K562 (cell line): Measurements from ENCODE around the gene SERTAD1. TPM values are rescaled to one million over a fixed set of nuclear protein-coding genes. Genes with fewer than 3 reads are reported as not detected.

ENCODE experiments used
- ATAC-seq: fragments of 200-7000 bp; cut with Tn5 transposase; 3 replicates; pipeline ENCODE4 v1.9.1; 2020; ENCODE audit warnings: moderate library complexity
- BruUV-seq: library from RNA; stranded (reverse); fragments of 400-500 nt; replicated peaks from 2 replicates; lab custom pipeline; 2021; lab: Mats Ljungman, UMichigan
- CTCF ChIA-PET: fragments of 300-600 bp; formaldehyde crosslinking; extraction: SDS; loops from one replicate; lab custom pipeline; 2021; ENCODE audit warnings: low intra/inter-chr PET ratio; lab: Yijun Ruan, JAX
- POLR2A ChIA-PET: fragments of 300-600, 350-650 bp; sonication (Branson Sonifier 250); formaldehyde crosslinking; extraction: SDS; loops from one replicate; lab custom pipeline; 2021; ENCODE audit warnings: antibody characterized with exemption, inconsistent platforms; lab: Yijun Ruan, JAX
- DNase-seq, 4 experiments: peaks; one replicate each; pipeline versions ENCODE4 v3.0.0 to v3.0.0-alpha.2; 2011 to 2018; ENCODE audit warnings: low spot score in 3 of 4, mixed read lengths in 3 of 4; ENCODE audit errors: extremely low read depth in 1 of 4
- FAIRE-seq: peaks from 2 replicates; lab custom pipeline; 2011; peaks lifted over from hg19 to GRCh38; lab: Jason Lieb, UNC
- H2AFZ ChIP-seq: 2 replicates; pipeline ENCODE4 v1.6.0; 2011; ENCODE audit warnings: low read depth, low read length, control low read depth, inconsistent platforms
- H3K27ac ChIP-seq: fragments of 200-600 bp; 3 replicates; pipeline ENCODE4 v1.8.0; 2011; ENCODE audit warnings: low read depth, mild to moderate bottlenecking, control low read depth, inconsistent platforms, low read length, moderate library complexity, mixed read lengths; ENCODE audit errors: extremely low read depth
- H3K27me3 ChIP-seq, 2 experiments: fragments of 300-600 bp in 1 of 2; 2 replicates in 1 of 2; 3 replicates in 1 of 2; pipeline versions ENCODE4 v1.6.0 to v1.8.0; 2011; ENCODE audit warnings: inconsistent platforms in 2 of 2, low read length in 2 of 2, mild to moderate bottlenecking in 1 of 2, mixed read lengths in 1 of 2, moderate library complexity in 1 of 2; ENCODE audit not compliant: control insufficient read depth in 2 of 2, insufficient read depth in 2 of 2
- H3K36me3 ChIP-seq: fragments of 300-600 bp; 3 replicates; pipeline ENCODE4 v1.8.0; 2011; ENCODE audit warnings: mild to moderate bottlenecking, low read length, inconsistent platforms; ENCODE audit not compliant: control insufficient read depth, insufficient read depth
- H3K4me1 ChIP-seq, 2 experiments: fragments of 200-600 bp in 1 of 2; replicated peaks in 1 of 2; 2 replicates in 1 of 2; 3 replicates in 1 of 2; pipeline versions ENCODE4 v1.5.1 to v1.8.0; 2011; ENCODE audit warnings: inconsistent platforms in 2 of 2, low read length in 2 of 2, mild to moderate bottlenecking in 1 of 2, mixed read lengths in 1 of 2, moderate library complexity in 1 of 2; ENCODE audit not compliant: control insufficient read depth in 2 of 2, insufficient read depth in 2 of 2
- H3K4me2 ChIP-seq: 2 replicates; pipeline ENCODE4 v1.6.1; 2011; ENCODE audit warnings: low read length, control low read depth, inconsistent platforms, mixed read lengths; ENCODE audit not compliant: insufficient read depth
- H3K4me3 ChIP-seq: fragments of 200-600 bp; sonication (generic), shearing (Covaris generic); 2 replicates; pipeline ENCODE4 v1.5.1; 2016; ENCODE audit warnings: control low read depth, inconsistent platforms
- H3K79me2 ChIP-seq: fragments of 200-600 bp; 3 replicates; pipeline ENCODE4 v1.8.0; 2011; ENCODE audit warnings: low read length, inconsistent platforms; ENCODE audit not compliant: control insufficient read depth, insufficient read depth
- H3K9ac ChIP-seq, 2 experiments: 2 replicates each; pipeline versions ENCODE4 v1.6.0 to v1.6.1; 2011; ENCODE audit warnings: low read depth in 2 of 2, low read length in 2 of 2, control low read depth in 1 of 2, inconsistent platforms in 1 of 2, mild to moderate bottlenecking in 1 of 2, mixed read lengths in 1 of 2; ENCODE audit not compliant: insufficient read depth in 1 of 2
- H3K9me1 ChIP-seq: one replicate; pipeline ENCODE4 v1.6.0; 2011; ENCODE audit warnings: inconsistent platforms, mild to moderate bottlenecking, low read length, moderate library complexity; ENCODE audit not compliant: control insufficient read depth, insufficient read depth
- H3K9me3 ChIP-seq: replicated peaks from 2 replicates; pipeline ENCODE4 v1.5.1; 2011; ENCODE audit warnings: low read depth, low read length, inconsistent platforms; ENCODE audit not compliant: control insufficient read depth, insufficient read depth
- H4K20me1 ChIP-seq: replicated peaks from 2 replicates; pipeline ENCODE4 v1.6.1; 2011; ENCODE audit warnings: low read length, inconsistent platforms, mixed read lengths; ENCODE audit not compliant: control insufficient read depth, insufficient read depth
- CREB1 ChIP-seq, 2 experiments: sonication (generic) in 1 of 2; formaldehyde crosslinking in 1 of 2; IDR thresholded peaks; 2 replicates each; pipeline versions ENCODE4 v1.6.1 to v1.8.0; 2012 to 2022; ENCODE audit warnings: inconsistent platforms in 1 of 2, mild to moderate bottlenecking in 1 of 2, missing genetic modification reagents in 1 of 2, moderate library complexity in 1 of 2
- MCM7 ChIP-seq, 2 experiments: fragments of 450-650 bp; IDR thresholded peaks; 2 replicates each; pipeline ENCODE4 v1.6.1; 2016 to 2018
- MEIS2 ChIP-seq: fragments of 450-650 bp; IDR thresholded peaks from 2 replicates; pipeline ENCODE4 v1.6.1; 2014; ENCODE audit warnings: mild to moderate bottlenecking; ENCODE audit not compliant: partially characterized antibody
- MYC ChIP-seq, 2 experiments: fragments of 250-450 bp in 1 of 2; sonication (Bioruptor Pico) in 1 of 2; IDR thresholded peaks; 2 replicates each; pipeline versions ENCODE4 v1.5.1 to v1.6.1; 2012 to 2021; ENCODE audit warnings: low read depth in 2 of 2, borderline replicate concordance in 1 of 2, improper control_type of control experiment in 1 of 2, low read length in 1 of 2, mild to moderate bottlenecking in 1 of 2, moderate library complexity in 1 of 2
- RB1 ChIP-seq: fragments of 450-650 bp; IDR thresholded peaks from 2 replicates; pipeline ENCODE4 v1.6.1; 2017; ENCODE audit warnings: low read depth, mild to moderate bottlenecking
- SLC30A9 ChIP-seq: fragments of 250-450 bp; sonication (Bioruptor Pico); IDR thresholded peaks from 2 replicates; pipeline ENCODE4 v1.8.0; 2022; ENCODE audit warnings: mild to moderate bottlenecking, moderate library complexity
- ZFX ChIP-seq: sonication (generic); formaldehyde crosslinking; IDR thresholded peaks from 2 replicates; pipeline ENCODE4 v1.8.0; 2022; ENCODE audit warnings: mild to moderate bottlenecking, missing genetic modification reagents, moderate library complexity
- WGBS: fragments of 100-300 bp; shearing (Covaris generic); methylation state at CpG from one replicate; pipeline ENCODE4 v1.1.6; 2016; ENCODE audit warnings: low coverage, mixed read lengths; ENCODE audit not compliant: insufficient coverage; ENCODE audit errors: missing lambda C conversion rate; 5-methylcytosine and 5-hydroxymethylcytosine counted together
- in situ Hi-C: fragments of 300-500 bp; cut with MboI; formaldehyde crosslinking; loops from 4 replicates; pipeline ENCODE4 v1.15.0; 2018; ENCODE audit warnings: inconsistent platforms, mixed read lengths
- intact Hi-C: fragments of 100-400 bp; cut with micrococcal nuclease; formaldehyde crosslinking; loops from 2 replicates; pipeline ENCODE4 v1.14.2; 2022
- polyA plus RNA-seq, 8 experiments: library from polyadenylated mRNA; depleted of rRNA in 4 of 8; stranded (reverse) in 5 of 8; unstranded in 3 of 8; fragments of >200 nt; fragmentation: Nextera tagmentation in 2 of 8; fragmentation: Illumina TruSeq in 1 of 8; extraction: Ambion mirVana in 2 of 8; extraction: Trizol in 1 of 8; gene quantifications; 2 replicates each; pipeline versions ENCODE4 v1.2.1 to v1.2.3, GENCODE V29; 2011 to 2014; ENCODE audit warnings: inconsistent platforms in 1 of 8, missing spikeins in 1 of 8
- total RNA-seq, 7 experiments: library from RNA; depleted of rRNA in 6 of 7; stranded (reverse); fragments of >200 nt in 6 of 7; fragmentation: Illumina TruSeq in 2 of 7; extraction: Trizol in 2 of 7; gene quantifications; 2 replicates each; pipeline versions ENCODE4 v1.2.1 to v1.2.3, GENCODE V29; 2011 to 2021; ENCODE audit warnings: low replicate concordance in 1 of 7
- TF ChIP-seq, protein P1 (sequence below): sonication (generic); formaldehyde crosslinking; IDR thresholded peaks from 2 replicates; pipeline ENCODE4 v1.9.0; 2022; ENCODE audit warnings: mild to moderate bottlenecking, missing genetic modification reagents
- TF ChIP-seq, protein P2 (sequence below): fragments of 450-650 bp; IDR thresholded peaks from 2 replicates; pipeline ENCODE4 v1.6.1; 2016
- TF ChIP-seq, protein P3 (sequence below), 2 experiments: IDR thresholded peaks in 1 of 2; conservative IDR thresholded peaks in 1 of 2; 2 replicates each; pipeline ENCODE4 v1.6.1; 2016; ENCODE audit warnings: low read depth in 2 of 2, mild to moderate bottlenecking in 1 of 2, missing compliant biosample characterization in 1 of 2, missing genetic modification characterization in 1 of 2, moderate library complexity in 1 of 2
- TF ChIP-seq, protein P4 (sequence below): fragments of 450-650 bp; formaldehyde crosslinking; IDR thresholded peaks from 2 replicates; pipeline ENCODE4 v1.4.0; 2022; ENCODE audit warnings: mild to moderate bottlenecking, moderate library complexity

SERTAD1 gene
- total and polyA plus RNA-seq, 9 of the 15 experiments (the other 6 are each of a cell fraction or from before 2014, with no cell fraction given), result 0.15 to 8.7 (median 4.9) TPM

DNA sequence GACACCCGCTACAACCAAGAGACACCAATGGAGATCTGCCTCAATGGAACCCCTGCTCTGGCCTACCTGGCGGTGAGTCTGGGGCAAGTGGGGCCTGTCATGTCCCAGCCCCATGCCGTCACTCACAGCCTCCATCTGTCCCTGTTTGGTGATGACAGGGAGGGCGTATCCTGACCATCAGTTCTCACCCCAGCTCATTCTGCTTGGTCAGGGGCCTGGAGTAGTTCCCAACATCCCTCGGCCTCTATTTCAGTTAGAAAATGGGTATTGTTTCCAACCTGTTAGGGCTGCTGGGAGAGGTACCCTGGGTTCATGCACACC lies 54.0 kb downstream of the SERTAD1 start:
- Histone ChIP-seq H3K9me3 (no peaks in the 10 kb centered on the region), H3K36me3 (peaks cover 58% of the 10 kb centered on the region), H3K9ac (peak overlapping the region in 1 of 2 experiments; percentile 49; a peak in 2 of 4 replicates), H4K20me1 (peaks cover 9% of the 10 kb centered on the region; the same call in 1 of the 2 replicates), H3K27me3 (no peaks in the 10 kb centered on the region), H2AFZ (0 out of 2 replicates have a peak overlapping the region, but pooled peaks have one; percentile 32), H3K9me1 (no peaks in the 10 kb centered on the region), H3K4me3 (no peak overlapping the region), H3K4me2 (peak overlapping the region; percentile 62), H3K27ac (peak overlapping the region; percentile 14; the same call in 2 of the 3 replicates), H3K4me1 (peaks cover 22 to 45% of the 10 kb centered on the region in 2 experiments), H3K79me2 (no peaks in the 10 kb centered on the region)
- TF ChIP-seq RB1 (0 out of 2 replicates have a peak, but pooled peaks have one; percentile 12), CREB1 (IDR thresholded peaks at IDR 0.05) (peak; percentile 42; the same call in 1 of the 2 replicates), CREB1 (CRISPR knock-in tag; IDR thresholded peaks at IDR 0.05) (no peak), SLC30A9 (CRISPR knock-in tag) (no peak), ZFX (CRISPR knock-in tag) (peak; percentile 32; the same call in 1 of the 2 replicates), MCM7 (IDR thresholded peaks at IDR 0.05) (no peak), MEIS2 (peak; percentile 65), MYC (IDR thresholded peaks at IDR 0.05; ENCODE audit: low read depth, low read length) (0 out of 2 replicates have a peak, but pooled peaks have one; percentile 14), MYC (CRISPR knock-in tag; IDR thresholded peaks at IDR 0.05; ENCODE audit: borderline replicate concordance, low read depth) (no peak)
- TF ChIP-seq, protein P1, sequence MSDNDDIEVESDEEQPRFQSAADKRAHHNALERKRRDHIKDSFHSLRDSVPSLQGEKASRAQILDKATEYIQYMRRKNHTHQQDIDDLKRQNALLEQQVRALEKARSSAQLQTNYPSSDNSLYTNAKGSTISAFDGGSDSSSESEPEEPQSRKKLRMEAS (CRISPR knock-in tag), result peak; percentile 39; the same call in 1 of the 2 replicates
- TF ChIP-seq, protein P2, sequence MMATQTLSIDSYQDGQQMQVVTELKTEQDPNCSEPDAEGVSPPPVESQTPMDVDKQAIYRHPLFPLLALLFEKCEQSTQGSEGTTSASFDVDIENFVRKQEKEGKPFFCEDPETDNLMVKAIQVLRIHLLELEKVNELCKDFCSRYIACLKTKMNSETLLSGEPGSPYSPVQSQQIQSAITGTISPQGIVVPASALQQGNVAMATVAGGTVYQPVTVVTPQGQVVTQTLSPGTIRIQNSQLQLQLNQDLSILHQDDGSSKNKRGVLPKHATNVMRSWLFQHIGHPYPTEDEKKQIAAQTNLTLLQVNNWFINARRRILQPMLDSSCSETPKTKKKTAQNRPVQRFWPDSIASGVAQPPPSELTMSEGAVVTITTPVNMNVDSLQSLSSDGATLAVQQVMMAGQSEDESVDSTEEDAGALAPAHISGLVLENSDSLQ, result peak; percentile 69; the same call in 1 of the 2 replicates
- TF ChIP-seq, protein P3, sequence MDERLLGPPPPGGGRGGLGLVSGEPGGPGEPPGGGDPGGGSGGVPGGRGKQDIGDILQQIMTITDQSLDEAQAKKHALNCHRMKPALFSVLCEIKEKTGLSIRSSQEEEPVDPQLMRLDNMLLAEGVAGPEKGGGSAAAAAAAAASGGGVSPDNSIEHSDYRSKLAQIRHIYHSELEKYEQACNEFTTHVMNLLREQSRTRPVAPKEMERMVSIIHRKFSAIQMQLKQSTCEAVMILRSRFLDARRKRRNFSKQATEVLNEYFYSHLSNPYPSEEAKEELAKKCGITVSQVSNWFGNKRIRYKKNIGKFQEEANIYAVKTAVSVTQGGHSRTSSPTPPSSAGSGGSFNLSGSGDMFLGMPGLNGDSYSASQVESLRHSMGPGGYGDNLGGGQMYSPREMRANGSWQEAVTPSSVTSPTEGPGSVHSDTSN (CRISPR knock-in tag; IDR thresholded peaks at IDR 0.05; ENCODE audit: low read depth), result no peak
- TF ChIP-seq, protein P3 (tag; conservative IDR thresholded peaks at IDR 0.05; ENCODE audit: low read depth), result peak; percentile 61; the same call in 1 of the 2 replicates
- TF ChIP-seq, protein P4, sequence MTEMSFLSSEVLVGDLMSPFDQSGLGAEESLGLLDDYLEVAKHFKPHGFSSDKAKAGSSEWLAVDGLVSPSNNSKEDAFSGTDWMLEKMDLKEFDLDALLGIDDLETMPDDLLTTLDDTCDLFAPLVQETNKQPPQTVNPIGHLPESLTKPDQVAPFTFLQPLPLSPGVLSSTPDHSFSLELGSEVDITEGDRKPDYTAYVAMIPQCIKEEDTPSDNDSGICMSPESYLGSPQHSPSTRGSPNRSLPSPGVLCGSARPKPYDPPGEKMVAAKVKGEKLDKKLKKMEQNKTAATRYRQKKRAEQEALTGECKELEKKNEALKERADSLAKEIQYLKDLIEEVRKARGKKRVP (CRISPR knock-in tag), result no peak
- DNase-seq (no peak), ATAC-seq (peak; percentile 60), FAIRE-seq (no peak)
- in situ Hi-C loops, result no loop called here
- ChIA-PET POLR2A (interaction anchor here (0.7 to 1.5 kb wide), 7 partner anchors 8 to 97 kb away, joined by 3 to 19 read pairs (median 4); no protein-coding TSS in a partner anchor), CTCF (no interaction called here)
- no TSS peak for BruUV-seq
- 42% methylated on average over 5 of the region's 5 CpGs for WGBS
- intact Hi-C loops, result no loop called here
